Measurements from ENCODE around the gene CDC14C.

CDC14C gene

DNA sequence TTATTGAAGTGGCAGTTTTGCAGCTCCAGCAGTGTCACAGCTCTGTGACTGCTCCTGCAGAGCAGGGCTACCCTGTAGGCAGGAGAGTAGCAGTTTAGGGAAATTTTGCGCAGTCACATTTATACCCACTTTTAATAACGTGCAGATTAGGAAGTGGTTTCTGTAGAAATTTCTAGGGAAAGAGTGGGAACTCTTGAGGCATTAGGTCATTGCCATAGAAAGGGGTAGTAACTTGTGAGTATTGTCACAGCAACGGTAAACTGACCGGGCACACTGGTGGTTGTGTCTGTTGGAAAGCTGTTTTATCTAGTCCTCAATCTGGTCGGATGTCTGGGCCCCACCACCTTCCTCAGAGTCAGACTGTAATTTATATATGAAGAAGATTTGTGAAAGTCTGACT lies 51.9 kb downstream of the CDC14C start:
- no peak for DNase-seq (ENCODE audit: low read depth in 2 of 2)

- DNase-seq (ENCODE audit: low read depth in 2 of 2) = no peak
Measured at GRCh38 chr7:48976850-48977249, 52.5 kb downstream of the CDC14C start.
